ENCODE measurements around the gene SNORC. TPM values are rescaled to one million over a fixed set of nuclear protein-coding genes. Genes with fewer than 3 reads are reported as not detected.
A peak's percentile ranks its signal among the peaks of the same experiment; 100 is the strongest.

The SNORC gene
- total and polyA plus RNA-seq, 2 of the 13 experiments (the other 11 are each of a cell fraction or from before 2014, with no cell fraction given) = 59.1 to 86.1 TPM

GRCh38 chr2:232869138-232870017 lies 686 bp upstream of the SNORC start (continued):
- TF ChIP-seq, protein P1, sequence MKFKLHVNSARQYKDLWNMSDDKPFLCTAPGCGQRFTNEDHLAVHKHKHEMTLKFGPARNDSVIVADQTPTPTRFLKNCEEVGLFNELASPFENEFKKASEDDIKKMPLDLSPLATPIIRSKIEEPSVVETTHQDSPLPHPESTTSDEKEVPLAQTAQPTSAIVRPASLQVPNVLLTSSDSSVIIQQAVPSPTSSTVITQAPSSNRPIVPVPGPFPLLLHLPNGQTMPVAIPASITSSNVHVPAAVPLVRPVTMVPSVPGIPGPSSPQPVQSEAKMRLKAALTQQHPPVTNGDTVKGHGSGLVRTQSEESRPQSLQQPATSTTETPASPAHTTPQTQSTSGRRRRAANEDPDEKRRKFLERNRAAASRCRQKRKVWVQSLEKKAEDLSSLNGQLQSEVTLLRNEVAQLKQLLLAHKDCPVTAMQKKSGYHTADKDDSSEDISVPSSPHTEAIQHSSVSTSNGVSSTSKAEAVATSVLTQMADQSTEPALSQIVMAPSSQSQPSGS (CRISPR knock-in tag; IDR thresholded peaks at IDR 0.05) = no peak
- TF ChIP-seq, protein P2, sequence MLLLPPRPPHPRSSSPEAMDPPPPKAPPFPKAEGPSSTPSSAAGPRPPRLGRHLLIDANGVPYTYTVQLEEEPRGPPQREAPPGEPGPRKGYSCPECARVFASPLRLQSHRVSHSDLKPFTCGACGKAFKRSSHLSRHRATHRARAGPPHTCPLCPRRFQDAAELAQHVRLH (CRISPR knock-in tag; IDR thresholded peaks at IDR 0.05; ENCODE audit: borderline replicate concordance, low read depth) = 0 out of 2 replicates have a peak, but pooled peaks have one; percentile 35
- TF ChIP-seq STAG1 (CRISPR knock-in tag; IDR thresholded peaks at IDR 0.05) = peak; percentile 46
- no peak for TF ChIP-seq SP140L (CRISPR knock-in tag; IDR thresholded peaks at IDR 0.05; ENCODE audit: borderline replicate concordance)
- no peak for TF ChIP-seq FOXO4 (CRISPR knock-in tag; conservative IDR thresholded peaks at IDR 0.05)
- no peak for TF ChIP-seq FOXA3 (CRISPR knock-in tag; IDR thresholded peaks at IDR 0.05)
- TF ChIP-seq RELA (CRISPR knock-in tag; IDR thresholded peaks at IDR 0.05) = no peak
- no peak for TF ChIP-seq ZNF503 (CRISPR knock-in tag; IDR thresholded peaks at IDR 0.05)
- TF ChIP-seq EED (CRISPR knock-in tag; IDR thresholded peaks at IDR 0.05) = no peak
- TF ChIP-seq, protein P3, sequence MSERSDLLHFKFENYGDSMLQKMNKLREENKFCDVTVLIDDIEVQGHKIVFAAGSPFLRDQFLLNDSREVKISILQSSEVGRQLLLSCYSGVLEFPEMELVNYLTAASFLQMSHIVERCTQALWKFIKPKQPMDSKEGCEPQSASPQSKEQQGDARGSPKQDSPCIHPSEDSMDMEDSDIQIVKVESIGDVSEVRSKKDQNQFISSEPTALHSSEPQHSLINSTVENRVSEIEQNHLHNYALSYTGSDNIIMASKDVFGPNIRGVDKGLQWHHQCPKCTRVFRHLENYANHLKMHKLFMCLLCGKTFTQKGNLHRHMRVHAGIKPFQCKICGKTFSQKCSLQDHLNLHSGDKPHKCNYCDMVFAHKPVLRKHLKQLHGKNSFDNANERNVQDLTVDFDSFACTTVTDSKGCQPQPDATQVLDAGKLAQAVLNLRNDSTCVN (CRISPR knock-in tag; IDR thresholded peaks at IDR 0.05; ENCODE audit: borderline replicate concordance) = no peak
- TF ChIP-seq FOXA1 (IDR thresholded peaks at IDR 0.05) = no peak
- TF ChIP-seq FOXA1 (CRISPR knock-in tag; IDR thresholded peaks at IDR 0.05) = no peak
- TF ChIP-seq ZNF414 (CRISPR knock-in tag; IDR thresholded peaks at IDR 0.05) = 0 out of 2 replicates have a peak, but pooled peaks have one; percentile 48
- TF ChIP-seq ZNF510 (CRISPR knock-in tag; IDR thresholded peaks at IDR 0.05; ENCODE audit: low read depth) = no peak; the same call in 1 of the 2 replicates
- TF ChIP-seq, protein P4, sequence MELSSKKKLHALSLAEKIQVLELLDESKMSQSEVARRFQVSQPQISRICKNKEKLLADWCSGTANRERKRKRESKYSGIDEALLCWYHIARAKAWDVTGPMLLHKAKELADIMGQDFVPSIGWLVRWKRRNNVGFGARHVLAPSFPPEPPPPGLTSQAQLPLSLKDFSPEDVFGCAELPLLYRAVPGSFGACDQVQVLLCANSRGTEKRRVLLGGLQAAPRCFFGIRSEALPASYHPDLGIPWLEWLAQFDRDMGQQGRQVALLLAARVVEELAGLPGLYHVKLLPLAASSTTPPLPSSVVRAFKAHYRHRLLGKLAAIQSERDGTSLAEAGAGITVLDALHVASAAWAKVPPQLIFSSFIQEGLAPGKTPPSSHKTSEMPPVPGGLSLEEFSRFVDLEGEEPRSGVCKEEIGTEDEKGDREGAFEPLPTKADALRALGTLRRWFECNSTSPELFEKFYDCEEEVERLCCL (CRISPR knock-in tag; IDR thresholded peaks at IDR 0.05; ENCODE audit: borderline replicate concordance) = no peak
- no peak for TF ChIP-seq NFIC (IDR thresholded peaks at IDR 0.05; ENCODE audit: low read length)
- TF ChIP-seq YEATS2 (CRISPR knock-in tag; IDR thresholded peaks at IDR 0.05; ENCODE audit: borderline replicate concordance) = no peak
- TF ChIP-seq ZNF251 (CRISPR knock-in tag; IDR thresholded peaks at IDR 0.05) = no peak
- TF ChIP-seq ZNF552 (CRISPR knock-in tag; IDR thresholded peaks at IDR 0.05; ENCODE audit: borderline replicate concordance) = no peak
- no peak for TF ChIP-seq ZFP90 (CRISPR knock-in tag; IDR thresholded peaks at IDR 0.05; ENCODE audit: borderline replicate concordance)
- peak; percentile 41; the same call in 1 of the 2 replicates for TF ChIP-seq TAF1 (CRISPR knock-in tag; IDR thresholded peaks at IDR 0.05)
